Renal pelvis (tissue), 4 donors: Measurements from ENCODE around the gene TEX2. TPM values are rescaled to one million over a fixed set of nuclear protein-coding genes. Genes with fewer than 3 reads are reported as not detected.
"Not testable (repeated sequence)": the region's sequence is repeated elsewhere in the genome, so short reads cannot be mapped to it uniquely, and the experiment has no call there.

Experiments
- DNase-seq: peaks from one replicate; pipeline ENCODE4 v3.0.0-alpha.2; 2013
- polyA plus RNA-seq, 3 donors: library from polyadenylated mRNA; unstranded; fragments of 120-200 nt; gene quantifications; one replicate each; pipeline ENCODE4 v1.2.1, GENCODE V29; 2013; ENCODE audit not compliant: insufficient read length in 3 of 3

TEX2 gene
- polyA plus RNA-seq, 3 donors = 24.1 to 30.4 (median 27.1) TPM

DNA sequence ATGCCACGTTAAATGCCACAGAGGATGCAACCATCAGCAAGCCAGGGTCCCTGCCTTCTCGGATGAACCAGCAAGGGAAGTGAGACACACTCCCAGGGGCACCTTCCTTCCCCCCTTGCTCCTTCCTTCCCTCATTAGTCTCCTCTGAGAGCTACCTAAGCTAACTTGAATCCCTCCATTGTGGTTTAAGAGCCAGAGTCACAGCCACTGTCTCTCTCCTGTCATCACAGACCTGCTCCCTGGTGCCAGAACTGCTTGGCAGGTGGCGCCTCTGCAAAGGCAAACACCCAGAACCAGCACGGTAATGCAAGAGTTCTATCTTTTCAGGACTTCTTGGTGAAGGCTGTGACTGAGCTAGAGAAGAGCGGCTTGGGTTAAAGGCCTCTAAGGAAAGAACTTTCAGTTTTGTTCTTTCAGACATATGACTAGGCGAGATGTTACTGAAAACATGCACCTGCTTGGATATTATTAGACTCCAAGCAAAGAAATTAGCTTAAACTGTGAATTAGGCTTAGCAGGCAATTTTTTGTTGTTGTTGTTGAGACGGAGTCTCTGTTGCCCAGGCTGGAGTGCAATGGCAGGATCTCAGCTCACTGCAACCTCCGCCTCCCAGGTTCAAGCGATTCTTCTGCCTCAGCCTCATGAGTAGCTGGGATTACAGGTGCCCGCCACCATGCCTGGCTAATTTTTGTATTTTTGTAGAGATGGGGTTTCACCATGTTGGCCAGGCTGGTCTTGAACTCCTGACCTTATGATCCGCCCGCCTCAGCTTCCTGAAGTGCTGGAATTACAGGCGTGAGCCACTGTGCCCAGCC lies 141.9 kb downstream of the TEX2 start:
- DNase-seq = not testable (repeated sequence)

- DNase-seq = no peak
Measured at GRCh38 chr17:64120159-64120810, 142.8 kb downstream of the TEX2 start.

- no peak for DNase-seq
Measured at GRCh38 chr17:64117981-64118979, 144.8 kb downstream of the TEX2 start.

DNA sequence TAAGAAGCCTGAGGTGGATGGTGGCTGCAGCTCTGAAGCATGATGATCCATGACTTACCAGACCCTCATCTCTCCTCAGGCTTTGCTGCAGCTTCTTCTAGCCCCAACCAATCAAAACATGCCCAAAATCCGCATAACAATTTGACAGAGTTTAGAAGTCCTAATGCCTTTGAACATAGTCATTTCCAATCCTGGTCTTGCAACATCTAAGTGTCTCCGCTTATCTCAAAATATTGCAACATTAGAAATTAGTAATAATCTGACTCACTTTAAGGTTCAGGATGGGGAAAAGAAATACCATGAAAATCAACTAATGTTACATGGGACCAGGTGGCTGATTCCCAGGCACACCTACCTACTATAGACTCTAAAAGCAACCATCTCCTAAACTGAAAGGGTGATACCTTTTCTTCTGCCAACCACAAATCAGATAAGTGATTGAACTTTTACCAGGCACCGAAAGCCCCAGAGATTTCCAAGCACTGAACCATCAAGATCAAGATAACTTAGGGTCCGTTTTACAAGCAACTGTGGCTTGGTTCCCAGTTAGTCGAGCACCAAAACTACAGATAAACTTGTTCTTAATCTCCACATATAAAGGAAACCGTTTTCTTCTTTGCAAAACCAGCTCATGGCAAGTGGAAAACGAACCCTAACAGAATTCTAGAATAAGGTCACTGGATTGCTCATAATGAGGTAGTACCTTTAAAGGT lies 147.1 kb downstream of the TEX2 start:
- no peak for DNase-seq

DNA sequence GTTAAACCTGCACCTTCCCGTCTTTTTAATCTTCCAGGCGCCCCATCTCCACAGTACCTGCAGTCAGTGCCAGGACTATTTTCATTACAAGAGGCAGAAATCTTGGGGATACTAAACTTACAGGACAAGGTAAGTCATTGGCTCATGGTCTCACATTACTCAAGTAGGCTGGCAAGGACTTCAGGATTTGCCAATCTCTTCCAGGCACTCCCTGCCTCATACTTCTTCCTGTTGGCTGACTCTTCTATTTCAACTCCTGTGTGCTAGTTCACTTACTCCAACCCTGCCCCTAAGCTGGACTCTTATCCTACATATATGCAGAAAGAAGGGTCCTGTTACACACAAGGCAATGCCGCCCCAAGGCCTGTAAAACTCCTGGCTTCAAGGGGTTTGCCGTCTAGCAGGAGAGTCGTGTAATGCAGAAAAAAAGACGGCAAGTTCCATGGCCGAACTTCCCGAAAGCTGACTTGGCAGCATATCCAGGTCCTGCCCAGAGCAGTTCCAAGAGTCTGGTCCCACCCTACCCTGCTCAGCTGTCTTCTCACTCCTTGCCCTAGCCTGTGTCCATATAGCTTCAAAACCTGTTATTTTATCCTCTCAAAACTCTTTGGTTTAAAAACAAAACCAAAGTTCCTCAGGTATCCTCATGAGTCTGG lies 147.9 kb downstream of the TEX2 start:
- no peak for DNase-seq

DNA sequence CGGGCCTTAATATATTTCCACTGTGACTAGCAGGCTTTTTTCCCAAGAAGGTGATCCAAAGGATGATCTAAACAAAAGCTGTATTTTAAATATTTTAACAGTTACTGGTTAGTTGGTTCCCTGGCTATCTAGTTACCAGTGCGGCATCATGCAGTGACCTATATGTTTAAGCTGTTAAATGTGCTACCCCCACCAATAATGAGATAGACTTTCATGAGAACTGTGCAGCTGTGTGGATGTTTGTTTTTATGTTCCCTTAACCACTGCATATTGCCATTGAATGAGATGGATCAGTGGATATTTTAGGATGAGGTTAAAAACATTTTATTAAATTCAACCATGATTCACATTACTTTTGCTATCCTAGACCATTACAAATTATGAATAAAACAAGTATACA lies 150.1 kb downstream of the TEX2 start:
- DNase-seq = no peak

DNA sequence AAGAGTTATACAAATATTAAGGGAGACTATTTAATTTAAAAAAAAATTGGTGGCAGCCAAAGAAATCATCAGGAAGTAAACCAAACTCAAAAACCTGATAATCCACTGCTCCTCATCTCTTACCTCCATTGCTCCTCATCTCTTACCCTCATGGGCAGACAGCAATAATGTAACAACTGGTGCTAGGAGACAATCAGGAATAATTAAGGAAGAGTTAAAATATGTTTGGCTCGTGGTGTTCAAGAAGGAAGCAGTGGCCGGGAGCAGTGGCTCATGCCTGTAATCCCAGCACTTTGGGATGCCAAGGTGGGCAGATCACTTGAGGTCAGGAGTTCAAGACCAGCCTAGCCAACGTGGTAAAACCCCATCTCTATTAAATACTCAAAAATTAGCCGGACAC lies 151.2 kb downstream of the TEX2 start:
- no peak for DNase-seq

DNA sequence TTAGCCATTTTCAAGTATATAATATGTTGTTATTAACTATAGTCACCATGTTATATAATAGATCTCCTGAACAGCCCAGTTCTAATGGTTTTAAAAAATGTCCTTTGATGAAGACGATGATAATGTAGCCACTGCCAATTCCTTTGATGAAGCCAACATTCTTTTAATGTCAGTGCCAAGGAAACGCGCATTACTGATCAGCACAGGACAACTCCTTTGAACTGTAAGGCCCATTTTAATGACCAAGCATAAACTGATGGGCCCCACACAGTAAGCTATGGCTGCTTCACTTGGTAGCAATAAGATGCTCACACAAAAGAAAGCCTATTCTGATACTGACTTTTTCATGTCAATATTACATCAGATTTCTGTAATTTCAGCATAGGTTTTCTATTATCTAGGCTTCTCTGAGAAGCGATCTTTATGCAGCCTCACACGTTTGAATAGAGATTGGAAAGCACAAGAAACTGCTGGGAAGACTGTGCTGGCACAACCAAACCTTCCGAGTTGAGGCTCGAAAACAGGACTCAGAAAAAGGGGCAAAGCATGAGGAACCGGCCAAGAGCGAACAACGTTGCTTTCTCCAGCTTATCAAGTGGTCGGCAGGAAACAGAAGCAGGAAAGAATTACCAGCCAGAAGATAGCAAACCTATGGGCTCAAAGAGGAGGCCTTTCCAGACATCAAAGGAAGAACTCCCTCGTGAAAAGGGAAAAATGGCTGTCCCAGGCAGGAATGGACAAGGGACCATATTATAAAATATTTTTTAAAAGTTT lies 152.5 kb downstream of the TEX2 start:
- no peak for DNase-seq

- no peak for DNase-seq
Measured at GRCh38 chr17:64109400-64109799, 153.7 kb downstream of the TEX2 start.

- DNase-seq = no peak
Measured at GRCh38 chr17:64107500-64108236, 155.4 kb downstream of the TEX2 start.

GRCh38 chr17:64106918-64107317 lies 156.1 kb downstream of the TEX2 start:
- DNase-seq = no peak

DNA sequence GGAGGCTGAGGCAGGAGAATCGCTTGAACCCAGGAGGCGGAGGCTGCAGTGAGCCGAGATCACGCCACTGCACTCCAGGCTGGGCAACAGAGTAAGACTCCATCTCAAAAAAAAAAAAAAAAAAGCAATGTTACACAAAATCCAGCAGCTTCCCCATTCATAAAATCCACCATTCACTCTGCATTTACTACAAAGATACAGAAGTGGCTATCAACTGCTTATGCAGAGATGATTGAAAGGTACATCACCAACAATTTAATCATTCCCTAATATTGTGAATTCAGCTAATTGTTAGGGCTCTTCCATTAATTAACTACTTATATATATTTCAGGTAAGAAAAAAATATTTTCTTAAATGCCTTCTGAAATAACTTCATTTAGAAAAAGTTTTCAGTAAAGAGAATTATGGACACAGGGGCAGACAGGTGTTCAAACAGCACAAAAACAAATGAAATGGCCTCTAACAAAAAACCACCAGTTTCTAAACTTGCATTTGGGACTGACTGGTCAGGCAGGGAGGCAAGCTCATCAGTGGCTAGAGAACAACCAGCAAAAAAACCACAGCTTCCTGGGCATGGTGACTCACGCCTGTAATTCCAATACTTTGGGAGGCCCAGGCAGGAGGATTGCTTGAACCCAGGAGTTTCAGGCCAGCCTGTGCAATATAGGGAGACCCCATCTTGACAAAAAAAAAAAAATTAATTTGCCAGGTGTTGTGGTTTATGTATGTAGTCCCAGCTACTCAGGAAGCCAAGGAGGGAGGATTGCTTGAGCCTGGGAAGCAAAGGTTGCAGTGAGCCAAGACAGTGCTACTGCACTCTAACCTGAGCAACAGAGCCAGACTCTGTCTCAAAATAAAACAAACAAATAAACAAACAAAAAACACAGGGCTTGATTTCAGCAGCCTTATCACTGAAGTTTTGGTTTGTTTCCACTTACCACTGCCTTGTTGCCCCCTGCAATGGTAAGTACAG lies 159.4 kb downstream of the TEX2 start:
- DNase-seq = no peak

- DNase-seq = no peak
Measured at GRCh38 chr17:64102627-64103390, 160.3 kb downstream of the TEX2 start.

DNA sequence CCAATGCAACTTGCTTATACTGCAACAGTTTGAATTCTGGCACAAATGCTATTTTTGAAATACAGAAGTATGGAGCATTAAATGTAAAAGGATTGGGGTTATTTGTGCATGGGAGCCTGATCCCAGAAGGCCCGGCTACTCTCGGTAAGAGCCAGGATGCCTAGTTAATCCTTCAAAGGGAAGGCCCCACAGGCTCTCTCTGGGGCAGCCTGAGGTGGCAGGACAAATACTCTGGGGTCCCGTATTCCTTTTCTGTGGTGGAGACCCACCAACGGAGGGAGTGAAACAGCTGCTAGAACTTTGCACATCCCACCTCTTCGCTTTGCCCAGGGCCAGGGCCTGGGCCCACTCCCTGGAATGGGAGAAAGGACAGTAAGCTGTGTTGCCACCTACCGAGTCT lies 163.5 kb downstream of the TEX2 start:
- no peak for DNase-seq
